HCT116 (cell line): Measurements from ENCODE around the gene TST.

Source experiments
- EGR1 ChIP-seq: IDR thresholded peaks from 2 replicates; pipeline ENCODE4 v1.6.1; 2012; ENCODE audit warnings: low read depth
- EZH2 ChIP-seq: fragments of 200-600 bp; sonication (generic); IDR thresholded peaks from 2 replicates; pipeline ENCODE4 v1.6.1; 2017; ENCODE audit warnings: antibody characterized with exemption, mixed run types
- EZH2phosphoT487 ChIP-seq: fragments of 200-600 bp; IDR thresholded peaks from 2 replicates; pipeline ENCODE4 v1.6.1; 2018; ENCODE audit warnings: antibody characterized with exemption, borderline replicate concordance
- FOSL1 ChIP-seq: IDR thresholded peaks from 2 replicates; pipeline ENCODE4 v1.6.1; 2012; ENCODE audit warnings: low read depth
- JUND ChIP-seq: IDR thresholded peaks from 2 replicates; pipeline ENCODE4 v1.6.1; 2012
- POLR2A ChIP-seq: IDR thresholded peaks from 2 replicates; pipeline ENCODE4 v1.7.0; 2011; ENCODE audit warnings: borderline replicate concordance; ENCODE audit not compliant: insufficient read depth, insufficient read length; ENCODE audit errors: extremely low read depth
- POLR2AphosphoS5 ChIP-seq: IDR thresholded peaks from 2 replicates; pipeline ENCODE4 v1.6.1; 2011; ENCODE audit warnings: mild to moderate bottlenecking, low read depth, low read length, moderate library complexity
- RAD21 ChIP-seq: IDR thresholded peaks from 2 replicates; pipeline ENCODE4 v1.6.1; 2012; ENCODE audit warnings: low read depth, mild to moderate bottlenecking
- SP1 ChIP-seq: IDR thresholded peaks from 2 replicates; pipeline ENCODE4 v1.6.1; 2012; ENCODE audit warnings: low read depth
- YY1 ChIP-seq: IDR thresholded peaks from 2 replicates; pipeline ENCODE4 v1.6.1; 2011; ENCODE audit warnings: low read length, low read depth, moderate library complexity, mild to moderate bottlenecking; ENCODE audit not compliant: insufficient replicate concordance; ENCODE audit errors: extremely low read depth
- ZBTB33 ChIP-seq: IDR thresholded peaks from 2 replicates; pipeline ENCODE4 v1.6.1; 2011; ENCODE audit warnings: mild to moderate bottlenecking, low read length, moderate library complexity; ENCODE audit not compliant: insufficient replicate concordance; ENCODE audit errors: extremely low read depth
- ZFX ChIP-seq: fragments of 450-650 bp; IDR thresholded peaks from 2 replicates; pipeline ENCODE4 v1.6.1; 2017
- TF ChIP-seq, protein P1 (sequence below), 3 experiments: fragments of 200-600 bp in 1 of 3; sonication (generic) in 1 of 3; IDR thresholded peaks in 2 of 3; conservative IDR thresholded peaks in 1 of 3; 2 replicates each; pipeline ENCODE4 v1.5.1; 2012 to 2017; ENCODE audit warnings: low read depth in 2 of 3, low read length in 2 of 3, antibody characterized with exemption in 1 of 3, borderline replicate concordance in 1 of 3, control low read depth in 1 of 3, mild to moderate bottlenecking in 1 of 3, mixed read lengths in 1 of 3, mixed run types in 1 of 3, moderate library complexity in 1 of 3; ENCODE audit not compliant: insufficient read depth in 1 of 3
- TF ChIP-seq, protein P2 (sequence below): IDR thresholded peaks from 2 replicates; pipeline ENCODE4 v1.6.1; 2012

GRCh38 chr22:36977947-36978660 lies 41.1 kb downstream of the TST start:
- peak; percentile 41 for TF ChIP-seq POLR2A
- peak; percentile 64; the same call in 1 of the 2 replicates for TF ChIP-seq POLR2AphosphoS5
- TF ChIP-seq, protein P1, sequence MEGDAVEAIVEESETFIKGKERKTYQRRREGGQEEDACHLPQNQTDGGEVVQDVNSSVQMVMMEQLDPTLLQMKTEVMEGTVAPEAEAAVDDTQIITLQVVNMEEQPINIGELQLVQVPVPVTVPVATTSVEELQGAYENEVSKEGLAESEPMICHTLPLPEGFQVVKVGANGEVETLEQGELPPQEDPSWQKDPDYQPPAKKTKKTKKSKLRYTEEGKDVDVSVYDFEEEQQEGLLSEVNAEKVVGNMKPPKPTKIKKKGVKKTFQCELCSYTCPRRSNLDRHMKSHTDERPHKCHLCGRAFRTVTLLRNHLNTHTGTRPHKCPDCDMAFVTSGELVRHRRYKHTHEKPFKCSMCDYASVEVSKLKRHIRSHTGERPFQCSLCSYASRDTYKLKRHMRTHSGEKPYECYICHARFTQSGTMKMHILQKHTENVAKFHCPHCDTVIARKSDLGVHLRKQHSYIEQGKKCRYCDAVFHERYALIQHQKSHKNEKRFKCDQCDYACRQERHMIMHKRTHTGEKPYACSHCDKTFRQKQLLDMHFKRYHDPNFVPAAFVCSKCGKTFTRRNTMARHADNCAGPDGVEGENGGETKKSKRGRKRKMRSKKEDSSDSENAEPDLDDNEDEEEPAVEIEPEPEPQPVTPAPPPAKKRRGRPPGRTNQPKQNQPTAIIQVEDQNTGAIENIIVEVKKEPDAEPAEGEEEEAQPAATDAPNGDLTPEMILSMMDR (IDR thresholded peaks at IDR 0.05 in 2 of 3, conservative IDR thresholded peaks at IDR 0.05 in 1 of 3; ENCODE audit: borderline replicate concordance in 1 of 3, insufficient read depth in 1 of 3, low read depth in 2 of 3, low read length in 2 of 3): peak; percentile 80 to 97 (median 92)
- TF ChIP-seq EZH2: no peak
- TF ChIP-seq, protein P2, sequence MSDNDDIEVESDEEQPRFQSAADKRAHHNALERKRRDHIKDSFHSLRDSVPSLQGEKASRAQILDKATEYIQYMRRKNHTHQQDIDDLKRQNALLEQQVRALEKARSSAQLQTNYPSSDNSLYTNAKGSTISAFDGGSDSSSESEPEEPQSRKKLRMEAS: peak; percentile 7; the same call in 1 of the 2 replicates
- TF ChIP-seq JUND: no peak
- peak; percentile 96 for TF ChIP-seq RAD21
- TF ChIP-seq EGR1: no peak
- no peak for TF ChIP-seq ZFX
- TF ChIP-seq YY1: no peak
- no peak for TF ChIP-seq EZH2phosphoT487
- no peak for TF ChIP-seq SP1
- TF ChIP-seq FOSL1: no peak
- TF ChIP-seq ZBTB33: no peak
